ENCODE results near the gene PODN. TPM values are rescaled to one million over a fixed set of nuclear protein-coding genes. Genes with fewer than 3 reads are reported as not detected.

The PODN gene
- total RNA-seq, 4 donors from 2014 or later: 78.6 to 150 (median 113) TPM

DNA sequence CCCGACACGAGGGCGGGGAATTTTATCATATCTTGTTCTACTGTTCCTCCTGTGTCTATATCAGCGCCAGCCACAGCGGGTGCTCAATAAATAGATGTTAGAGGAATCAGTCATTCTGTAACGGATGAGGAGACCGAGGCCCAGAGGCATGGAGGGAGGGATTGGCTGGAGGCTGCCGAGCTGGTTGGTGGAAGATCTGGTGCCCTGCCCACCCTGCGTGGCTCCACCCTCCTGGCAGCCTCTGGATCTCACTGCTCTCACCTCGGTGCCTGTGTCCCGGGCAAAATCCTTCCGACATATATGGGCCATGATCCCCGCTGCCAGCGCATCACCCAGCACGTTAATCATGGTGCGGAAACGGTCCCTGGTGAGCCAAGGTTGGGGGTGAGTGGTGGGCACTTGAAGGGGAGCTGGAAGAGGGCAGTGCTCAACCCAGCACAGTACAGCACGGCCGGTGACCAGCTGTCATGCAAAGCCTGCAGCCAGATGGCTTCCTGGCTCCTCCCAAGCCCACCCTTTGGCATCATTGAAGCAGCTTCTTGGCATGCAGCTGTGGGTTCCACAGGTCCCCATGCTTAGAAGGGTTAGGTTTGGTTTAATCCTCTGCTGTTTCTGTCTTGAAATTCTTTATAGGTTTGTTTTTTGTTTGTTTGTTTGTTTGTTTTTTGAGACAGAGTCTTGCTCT lies 26.7 kb downstream of the PODN start:
- DNase-seq (ENCODE audit: extremely low spot score): no peak
- intact Hi-C loops (cut with DNase I): no loop called here
- Histone ChIP-seq H3K4me1 (peaks cover 0 to 19% (median 9%) of the 10 kb centered on the region in 4 donors), H3K27me3 (no peaks in the 10 kb centered on the region), H3K27ac (replicated peaks in 1 of 4) (no peak overlapping the region), H3K9me3 (no peaks in the 10 kb centered on the region), H3K4me3 (no peak overlapping the region), H3K36me3 (peaks cover 0 to 6% (median 2%) of the 10 kb centered on the region in 4 donors)
- TF ChIP-seq POLR2A (IDR thresholded peaks at IDR 0.05; ENCODE audit: low read depth) (no peak), POLR2AphosphoS5 (IDR thresholded peaks at IDR 0.05) (no peak), EP300 (IDR thresholded peaks at IDR 0.05) (no peak)
- TF ChIP-seq, protein P1, sequence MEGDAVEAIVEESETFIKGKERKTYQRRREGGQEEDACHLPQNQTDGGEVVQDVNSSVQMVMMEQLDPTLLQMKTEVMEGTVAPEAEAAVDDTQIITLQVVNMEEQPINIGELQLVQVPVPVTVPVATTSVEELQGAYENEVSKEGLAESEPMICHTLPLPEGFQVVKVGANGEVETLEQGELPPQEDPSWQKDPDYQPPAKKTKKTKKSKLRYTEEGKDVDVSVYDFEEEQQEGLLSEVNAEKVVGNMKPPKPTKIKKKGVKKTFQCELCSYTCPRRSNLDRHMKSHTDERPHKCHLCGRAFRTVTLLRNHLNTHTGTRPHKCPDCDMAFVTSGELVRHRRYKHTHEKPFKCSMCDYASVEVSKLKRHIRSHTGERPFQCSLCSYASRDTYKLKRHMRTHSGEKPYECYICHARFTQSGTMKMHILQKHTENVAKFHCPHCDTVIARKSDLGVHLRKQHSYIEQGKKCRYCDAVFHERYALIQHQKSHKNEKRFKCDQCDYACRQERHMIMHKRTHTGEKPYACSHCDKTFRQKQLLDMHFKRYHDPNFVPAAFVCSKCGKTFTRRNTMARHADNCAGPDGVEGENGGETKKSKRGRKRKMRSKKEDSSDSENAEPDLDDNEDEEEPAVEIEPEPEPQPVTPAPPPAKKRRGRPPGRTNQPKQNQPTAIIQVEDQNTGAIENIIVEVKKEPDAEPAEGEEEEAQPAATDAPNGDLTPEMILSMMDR (IDR thresholded peaks at IDR 0.05): no peak
- 91% methylated on average over 19 of the region's 19 CpGs for WGBS

DNA sequence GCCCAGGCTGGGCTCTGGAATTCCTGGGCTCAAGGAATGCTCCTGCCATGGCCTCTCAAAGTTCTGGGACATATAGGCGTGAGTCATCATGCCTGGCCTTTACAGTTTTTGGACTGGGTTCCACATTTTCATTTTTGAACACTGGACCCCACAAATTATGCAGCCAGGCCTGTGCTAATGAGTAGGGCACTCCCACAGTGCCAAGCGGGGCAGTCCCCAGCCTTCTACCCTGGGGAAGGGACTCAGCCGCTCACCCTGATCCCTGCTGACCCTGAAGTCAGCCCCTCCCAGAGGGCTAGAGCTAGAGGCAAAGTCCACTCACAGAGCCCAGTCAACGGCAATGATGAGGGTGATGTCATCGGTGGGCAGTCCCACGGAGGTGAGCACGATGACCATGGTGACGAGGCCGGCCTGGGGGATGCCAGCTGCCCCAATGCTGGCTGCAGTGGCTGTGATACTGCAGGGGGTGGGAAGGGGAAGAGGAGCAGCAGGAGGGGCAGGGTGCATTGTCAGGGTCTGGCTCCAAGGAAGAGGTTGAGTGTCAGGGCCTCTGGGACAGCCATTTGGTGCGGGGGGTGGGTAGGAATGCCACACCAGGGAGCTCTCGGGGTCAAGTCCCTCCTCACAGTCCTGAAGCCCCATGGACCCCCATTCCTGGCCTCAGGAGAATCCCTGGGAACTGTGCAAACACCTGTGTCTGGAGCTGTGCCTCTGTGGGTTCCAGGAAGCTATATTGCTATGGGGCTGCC lies 27.6 kb downstream of the PODN start:
- H3K4me1 ChIP-seq: peaks cover 0 to 19% (median 9%) of the 10 kb centered on the region in 4 donors
- H3K4me3 ChIP-seq: no peak overlapping the region
- no peak for DNase-seq (ENCODE audit: extremely low spot score)
- TF ChIP-seq POLR2A (IDR thresholded peaks at IDR 0.05; ENCODE audit: low read depth): no peak
- no peak overlapping the region for H3K27ac ChIP-seq (replicated peaks in 1 of 4)
- no peaks in the 10 kb centered on the region for H3K9me3 ChIP-seq
- no peaks in the 10 kb centered on the region for H3K27me3 ChIP-seq
- 88% methylated on average over 11 of the region's 11 CpGs for WGBS
- peaks cover 0 to 6% (median 0%) of the 10 kb centered on the region in 4 donors for H3K36me3 ChIP-seq
- intact Hi-C loops (cut with DNase I): no loop called here

DNA sequence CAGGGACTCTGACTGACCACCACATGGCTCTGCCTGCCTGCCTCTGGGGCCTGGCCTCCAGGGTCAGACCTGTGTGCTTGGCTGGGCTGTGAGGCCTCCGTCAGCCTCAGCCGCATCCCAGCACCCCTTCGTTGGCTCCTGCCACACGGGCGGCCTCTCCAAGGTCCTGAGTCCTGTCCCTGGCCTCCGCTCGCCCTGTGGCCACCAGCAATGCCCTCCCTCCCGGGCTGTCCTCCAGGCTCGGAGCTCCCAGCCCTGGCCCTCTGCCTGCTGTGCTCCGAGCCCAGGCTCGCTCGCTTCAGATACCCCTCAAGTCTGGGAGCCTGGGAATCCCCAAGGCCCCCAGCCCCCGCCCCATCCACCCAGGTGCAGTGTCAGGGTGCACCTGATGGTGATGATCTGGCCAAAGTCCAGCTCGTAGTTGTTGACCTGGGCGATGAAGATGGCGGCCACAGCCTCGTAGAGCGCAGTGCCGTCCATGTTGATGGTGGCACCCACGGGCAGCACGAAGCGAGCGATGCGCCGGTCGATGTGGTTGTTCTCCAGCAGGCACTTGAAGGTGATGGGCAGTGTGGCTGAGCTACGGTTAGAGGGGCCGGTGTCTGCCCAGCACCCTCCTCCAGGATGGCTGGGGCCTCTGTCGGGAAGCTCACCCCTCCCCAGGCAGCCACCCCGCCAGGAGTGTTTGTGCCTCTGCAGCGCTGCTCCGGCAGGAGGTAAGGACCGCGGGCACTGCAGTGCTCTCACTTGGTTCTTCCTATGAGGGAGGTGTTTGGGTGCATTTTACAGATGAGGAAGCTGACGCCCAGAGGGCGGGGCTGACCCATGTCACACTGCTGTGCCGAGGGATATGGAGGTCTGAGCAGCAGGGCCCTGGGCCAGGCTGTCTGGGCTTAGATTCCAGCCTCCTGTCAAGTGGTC lies 28.5 kb downstream of the PODN start:
- DNase-seq (ENCODE audit: extremely low spot score): no peak
- WGBS: 82% methylated on average over 23 of the region's 37 CpGs
- Histone ChIP-seq H3K4me1 (peaks cover 0 to 18% (median 9%) of the 10 kb centered on the region in 4 donors), H3K27me3 (no peaks in the 10 kb centered on the region), H3K4me3 (no peak overlapping the region), H3K36me3 (peaks cover 0 to 6% (median 0%) of the 10 kb centered on the region in 4 donors), H3K27ac (replicated peaks in 1 of 4) (peak overlapping the region in 1 of 4 donors; percentile 18), H3K9me3 (no peaks in the 10 kb centered on the region)
- TF ChIP-seq POLR2AphosphoS5 (IDR thresholded peaks at IDR 0.05) (no peak), POLR2A (IDR thresholded peaks at IDR 0.05; ENCODE audit: low read depth) (no peak), EP300 (IDR thresholded peaks at IDR 0.05) (no peak)
- TF ChIP-seq, protein P1 (IDR thresholded peaks at IDR 0.05): no peak
- intact Hi-C loops (cut with DNase I): no loop called here

DNA sequence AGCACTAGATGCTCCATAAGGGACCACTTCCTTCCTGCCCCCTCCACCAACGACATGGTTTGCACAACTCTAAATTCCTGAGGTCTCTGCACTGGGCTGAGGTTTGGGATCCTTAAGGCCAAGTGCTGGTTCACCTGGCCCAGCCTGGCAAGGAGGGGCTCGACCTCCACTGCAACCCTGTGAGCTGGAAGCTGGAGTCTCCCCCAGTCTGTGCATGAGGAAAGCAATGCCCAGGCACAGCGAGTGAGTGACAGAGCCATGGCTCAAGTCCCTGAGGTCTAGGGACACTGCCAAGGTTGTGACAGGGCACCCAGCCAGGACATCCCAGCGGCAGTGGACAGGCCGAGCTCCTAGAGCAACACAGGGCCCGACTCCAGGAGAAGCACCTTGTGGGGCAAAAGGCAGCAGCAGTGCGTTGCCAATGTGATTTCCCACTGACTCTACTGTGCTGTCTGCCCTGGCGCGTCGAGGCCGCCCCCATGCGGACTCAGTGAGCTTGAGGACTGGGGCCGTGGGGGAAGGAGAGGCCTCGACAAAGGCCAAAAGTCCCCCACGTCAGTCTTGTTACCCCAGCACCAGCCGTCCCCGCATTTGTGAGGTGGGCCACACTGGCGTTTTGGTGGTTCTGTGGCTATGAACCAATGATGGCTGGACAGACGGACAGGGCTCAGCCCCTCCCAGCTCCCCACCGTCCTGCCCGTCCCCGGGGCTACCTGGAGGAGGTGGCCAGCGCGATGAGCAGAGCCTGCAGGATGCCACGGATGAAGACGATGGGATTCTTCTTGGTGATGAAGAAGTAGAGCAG lies 30.0 kb downstream of the PODN start:
- TF ChIP-seq POLR2AphosphoS5 (IDR thresholded peaks at IDR 0.05): no peak
- TF ChIP-seq, protein P1 (IDR thresholded peaks at IDR 0.05): no peak
- no peak for TF ChIP-seq EP300 (IDR thresholded peaks at IDR 0.05)
- no peak for TF ChIP-seq POLR2A (IDR thresholded peaks at IDR 0.05; ENCODE audit: low read depth)
- DNase-seq (ENCODE audit: extremely low spot score): no peak
- WGBS: 90% methylated on average over 24 of the region's 26 CpGs
- H3K27me3 ChIP-seq: no peaks in the 10 kb centered on the region
- no peaks in the 10 kb centered on the region for H3K9me3 ChIP-seq
- no peak overlapping the region for H3K4me3 ChIP-seq
- peaks cover 0 to 9% (median 3%) of the 10 kb centered on the region in 4 donors for H3K4me1 ChIP-seq
- no peaks in the 10 kb centered on the region for H3K36me3 ChIP-seq
- intact Hi-C loops (cut with DNase I): no loop called here
- no peak overlapping the region for H3K27ac ChIP-seq (replicated peaks in 1 of 4)

All from esophagus muscularis mucosa (tissue), 4 donors.